Neutrophil (primary cell): ENCODE measurements around the gene KDM4B.

Experiments
- H3K27ac ChIP-seq: fragments of 200-600 bp; sonication (generic); 2 replicates; pipeline ENCODE4 v1.5.1; 2016; ENCODE audit warnings: mild to moderate bottlenecking, moderate library complexity
- H3K27me3 ChIP-seq: fragments of 200-600 bp; sonication (generic); 2 replicates; pipeline ENCODE4 v1.6.0; 2016; ENCODE audit warnings: mild to moderate bottlenecking
- H3K36me3 ChIP-seq: fragments of 200-600 bp; sonication (generic); 2 replicates; pipeline ENCODE4 v1.5.1; 2017
- H3K4me1 ChIP-seq, 2 experiments: fragments of 200-600 bp in 1 of 2; sonication (generic) in 1 of 2; 1 replicate in 1 of 2; 2 replicates in 1 of 2; pipeline versions ENCODE4 v1.5.1 to v1.6.1; 2013 to 2016; ENCODE audit warnings: low read depth in 1 of 2, low read length in 1 of 2, mild to moderate bottlenecking in 1 of 2, moderate library complexity in 1 of 2; ENCODE audit not compliant: control insufficient read depth in 1 of 2, insufficient read depth in 1 of 2
- H3K4me3 ChIP-seq, 2 experiments: fragments of 200-600 bp in 1 of 2; sonication (generic) in 1 of 2; 1 replicate in 1 of 2; 2 replicates in 1 of 2; pipeline ENCODE4 v1.5.1; 2013 to 2016; ENCODE audit warnings: low read depth in 1 of 2, low read length in 1 of 2, mild to moderate bottlenecking in 1 of 2, moderate library complexity in 1 of 2
- H3K9me3 ChIP-seq: fragments of 200-600 bp; sonication (generic); 2 replicates; pipeline ENCODE4 v1.5.1; 2016
- CTCF ChIP-seq: fragments of 200-600 bp; sonication (generic); IDR thresholded peaks from 2 replicates; pipeline ENCODE4 v1.5.1; 2016; ENCODE audit warnings: antibody characterized with exemption

Gene KDM4B

GRCh38 chr19:5099701-5100221, 130.8 kb downstream of the KDM4B start:
- no peaks in the 10 kb centered on the region for H3K9me3 ChIP-seq
- TF ChIP-seq CTCF, result no peak
- H3K27me3 ChIP-seq, result no peaks in the 10 kb centered on the region
- H3K36me3 ChIP-seq, result peaks cover 46% of the 10 kb centered on the region
- H3K27ac ChIP-seq, result peak overlapping the region; percentile 7
- H3K4me1 ChIP-seq, result no peaks in the 10 kb centered on the region
- no peak overlapping the region for H3K4me3 ChIP-seq

- no peaks in the 10 kb centered on the region for H3K9me3 ChIP-seq
- H3K27ac ChIP-seq, result no peak overlapping the region
- H3K36me3 ChIP-seq, result peaks cover 63% of the 10 kb centered on the region
- no peak overlapping the region for H3K4me3 ChIP-seq
- H3K4me1 ChIP-seq, result no peaks in the 10 kb centered on the region
- no peaks in the 10 kb centered on the region for H3K27me3 ChIP-seq
- no peak for TF ChIP-seq CTCF
These were observed 133.0 kb downstream of the KDM4B start for GRCh38 chr19:5101871-5102270.

GRCh38 chr19:5102520-5102919, 133.6 kb downstream of the KDM4B start:
- Histone ChIP-seq H3K36me3 (peaks cover 66% of the 10 kb centered on the region), H3K27ac (no peak overlapping the region), H3K9me3 (no peaks in the 10 kb centered on the region), H3K4me3 (no peak overlapping the region), H3K4me1 (no peaks in the 10 kb centered on the region), H3K27me3 (no peaks in the 10 kb centered on the region)
- no peak for TF ChIP-seq CTCF

GRCh38 chr19:5103061-5103701, 134.3 kb downstream of the KDM4B start:
- Histone ChIP-seq H3K9me3 (no peaks in the 10 kb centered on the region), H3K27ac (no peak overlapping the region), H3K4me1 (no peaks in the 10 kb centered on the region), H3K4me3 (no peak overlapping the region), H3K36me3 (peaks cover 67% of the 10 kb centered on the region), H3K27me3 (no peaks in the 10 kb centered on the region)
- no peak for TF ChIP-seq CTCF

GRCh38 chr19:5103812-5104410, 135.0 kb downstream of the KDM4B start:
- Histone ChIP-seq H3K9me3 (no peaks in the 10 kb centered on the region), H3K36me3 (peaks cover 75% of the 10 kb centered on the region), H3K27ac (no peak overlapping the region), H3K4me3 (no peak overlapping the region), H3K27me3 (no peaks in the 10 kb centered on the region), H3K4me1 (no peaks in the 10 kb centered on the region)
- no peak for TF ChIP-seq CTCF
